Activated naive CD8-positive, alpha-beta T cell treated with anti-CD3 and anti-CD28 coated beads, Interleukin-2, amount 50 U/mL, for 24 hours (primary cell): Measurements from ENCODE around the gene SRP72.
A peak's percentile ranks its signal among the peaks of the same experiment; 100 is the strongest.

Source experiments
- ATAC-seq: fragments of 150-1000 bp; cut with Tn5 transposase; one replicate; pipeline ENCODE4 v1.10.0; 2021
- DNase-seq: peaks from one replicate; pipeline ENCODE4 v3.0.0; 2021
- H3K27ac Mint-ChIP-seq: one replicate; pipeline ENCODE4 v1.8.0; 2021; ENCODE audit warnings: mild to moderate bottlenecking, mixed read lengths
- H3K27me3 Mint-ChIP-seq: one replicate; pipeline ENCODE4 v1.8.0; 2021; ENCODE audit warnings: mixed read lengths
- H3K36me3 Mint-ChIP-seq: one replicate; pipeline ENCODE4 v1.8.0; 2021; ENCODE audit warnings: low read depth, mixed read lengths
- H3K4me1 Mint-ChIP-seq: one replicate; pipeline ENCODE4 v1.8.0; 2021; ENCODE audit warnings: mixed read lengths
- H3K4me3 Mint-ChIP-seq: one replicate; pipeline ENCODE4 v1.8.0; 2021; ENCODE audit warnings: mild to moderate bottlenecking, moderate library complexity, mixed read lengths
- H3K9me3 Mint-ChIP-seq: one replicate; pipeline ENCODE4 v1.8.0; 2021; ENCODE audit warnings: mixed read lengths

SRP72 gene, protein sequence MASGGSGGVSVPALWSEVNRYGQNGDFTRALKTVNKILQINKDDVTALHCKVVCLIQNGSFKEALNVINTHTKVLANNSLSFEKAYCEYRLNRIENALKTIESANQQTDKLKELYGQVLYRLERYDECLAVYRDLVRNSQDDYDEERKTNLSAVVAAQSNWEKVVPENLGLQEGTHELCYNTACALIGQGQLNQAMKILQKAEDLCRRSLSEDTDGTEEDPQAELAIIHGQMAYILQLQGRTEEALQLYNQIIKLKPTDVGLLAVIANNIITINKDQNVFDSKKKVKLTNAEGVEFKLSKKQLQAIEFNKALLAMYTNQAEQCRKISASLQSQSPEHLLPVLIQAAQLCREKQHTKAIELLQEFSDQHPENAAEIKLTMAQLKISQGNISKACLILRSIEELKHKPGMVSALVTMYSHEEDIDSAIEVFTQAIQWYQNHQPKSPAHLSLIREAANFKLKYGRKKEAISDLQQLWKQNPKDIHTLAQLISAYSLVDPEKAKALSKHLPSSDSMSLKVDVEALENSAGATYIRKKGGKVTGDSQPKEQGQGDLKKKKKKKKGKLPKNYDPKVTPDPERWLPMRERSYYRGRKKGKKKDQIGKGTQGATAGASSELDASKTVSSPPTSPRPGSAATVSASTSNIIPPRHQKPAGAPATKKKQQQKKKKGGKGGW

DNA sequence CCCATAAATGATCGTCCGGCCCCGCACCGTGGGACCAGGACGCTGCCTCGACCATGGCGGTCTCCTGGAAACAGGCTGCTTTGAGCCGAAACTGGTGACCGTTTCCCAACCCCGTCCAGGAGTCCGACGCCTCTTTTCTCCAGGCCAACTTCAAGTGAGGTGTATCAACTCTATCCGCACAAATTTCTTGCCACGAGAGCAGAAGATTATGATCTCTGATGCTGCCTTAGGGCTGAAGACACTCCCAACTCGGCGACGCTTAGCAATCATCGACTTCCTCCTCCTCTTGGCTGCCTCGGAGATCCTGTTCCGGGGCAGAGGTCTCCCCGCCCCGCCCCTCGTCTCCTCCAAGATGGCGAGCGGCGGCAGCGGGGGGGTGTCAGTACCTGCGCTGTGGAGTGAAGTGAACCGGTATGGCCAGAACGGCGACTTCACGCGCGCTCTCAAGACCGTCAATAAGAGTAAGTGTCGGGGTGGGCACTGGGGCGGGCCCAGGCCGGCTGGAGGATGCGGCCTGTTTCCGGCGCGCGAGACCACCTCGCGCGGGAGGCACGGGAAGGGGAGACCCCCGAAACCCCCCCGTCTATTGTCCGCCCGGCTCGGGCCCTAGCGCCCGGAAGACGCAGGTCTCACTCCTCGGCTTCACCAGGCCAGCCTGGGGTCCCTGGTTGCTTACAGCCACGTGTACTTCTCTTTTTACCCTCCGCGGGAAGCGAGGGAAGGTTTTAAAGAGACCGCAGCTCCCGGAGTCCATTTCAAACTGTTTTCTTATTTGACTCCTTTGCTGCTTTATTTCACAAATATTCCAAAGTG lies at the start of gene SRP72:
SRP72 (plus strand) TSS at position 334 of the 813 bp plus-strand sequence; CDS start at position 353, 19 bp downstream.
- ATAC-seq (peak; percentile 87), DNase-seq (peak; percentile 88)
- Mint-ChIP-seq H3K27me3 (no peaks in the 10 kb centered on the region), H3K4me1 (peaks cover 52% of the 10 kb centered on the region), H3K27ac (peak within 1 kb of the TSS; percentile 100), H3K36me3 (peaks cover 58% of the 10 kb centered on the region), H3K4me3 (peak within 1 kb of the TSS; percentile 100), H3K9me3 (no peaks in the 10 kb centered on the region)

DNA sequence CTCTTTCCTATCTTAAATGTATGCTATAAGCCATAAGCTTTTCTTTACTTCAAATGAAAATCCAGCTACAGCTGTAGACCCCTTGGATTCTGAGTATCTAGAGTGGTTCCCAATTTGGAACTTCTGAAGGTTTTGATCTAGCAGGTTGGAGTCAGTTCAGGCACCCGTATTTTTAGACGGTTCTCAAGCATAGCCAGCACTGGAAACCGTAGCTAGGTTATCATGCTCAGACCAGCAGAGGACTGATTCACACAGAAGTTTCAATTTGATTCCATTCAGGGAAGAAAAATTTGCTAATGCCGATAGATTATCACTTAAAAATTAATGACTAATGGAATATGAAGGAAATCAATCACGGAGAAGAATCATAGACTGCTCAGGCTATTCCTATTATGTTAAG lies 43.2 kb upstream of the SRP72 start:
- no peak overlapping the region for H3K27ac Mint-ChIP-seq
- no peak overlapping the region for H3K4me3 Mint-ChIP-seq
- DNase-seq (no peak), ATAC-seq (no peak)
- H3K27me3 Mint-ChIP-seq: no peaks in the 10 kb centered on the region
- H3K36me3 Mint-ChIP-seq: peaks cover 12% of the 10 kb centered on the region
- no peaks in the 10 kb centered on the region for H3K9me3 Mint-ChIP-seq
- H3K4me1 Mint-ChIP-seq: peaks cover 32% of the 10 kb centered on the region

DNA sequence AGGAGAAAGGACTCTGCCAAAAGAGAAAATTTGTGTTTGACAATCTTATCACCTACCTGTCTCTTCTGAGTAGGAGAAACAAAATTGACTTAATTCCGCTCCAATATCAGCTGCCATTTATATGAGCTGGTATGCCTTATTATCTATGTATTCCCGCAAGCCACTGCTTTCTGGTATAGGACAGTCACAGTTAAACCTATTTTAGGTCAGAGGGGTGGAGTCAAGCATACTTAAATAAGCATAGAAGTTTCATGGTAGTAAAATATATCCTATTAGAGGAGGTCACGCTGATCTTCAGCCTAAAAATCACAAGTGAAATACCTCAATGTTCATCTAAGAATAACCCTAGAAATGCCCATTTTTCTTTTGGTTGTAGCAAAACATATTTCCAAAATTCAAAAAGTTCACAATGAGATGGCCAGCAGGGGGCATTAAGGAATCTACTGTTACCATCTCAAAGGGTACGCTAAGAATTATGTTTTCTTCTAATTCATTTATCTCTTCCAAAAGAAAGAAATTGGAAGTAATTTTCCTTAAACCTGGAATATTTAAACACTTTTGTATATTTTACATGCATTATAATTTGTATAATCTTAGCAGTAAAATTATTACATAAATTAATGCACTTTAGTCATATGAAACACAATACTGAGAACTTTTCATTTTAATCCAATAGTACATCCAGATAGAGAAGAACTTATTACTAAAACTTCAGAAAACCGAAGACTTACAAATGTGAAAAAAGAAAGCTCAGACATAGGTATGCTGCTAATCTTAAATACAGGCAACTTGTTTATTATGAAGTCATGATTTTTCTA lies 42.5 kb upstream of the SRP72 start:
- no peaks in the 10 kb centered on the region for H3K9me3 Mint-ChIP-seq
- peaks cover 39% of the 10 kb centered on the region for H3K4me1 Mint-ChIP-seq
- DNase-seq: peak; percentile 25
- no peak for ATAC-seq
- no peak overlapping the region for H3K4me3 Mint-ChIP-seq
- H3K36me3 Mint-ChIP-seq: peaks cover 12% of the 10 kb centered on the region
- no peak overlapping the region for H3K27ac Mint-ChIP-seq
- no peaks in the 10 kb centered on the region for H3K27me3 Mint-ChIP-seq

GRCh38 chr4:56425518-56425917 lies 41.9 kb upstream of the SRP72 start:
- Mint-ChIP-seq H3K27me3 (no peaks in the 10 kb centered on the region), H3K27ac (no peak overlapping the region), H3K4me1 (peaks cover 40% of the 10 kb centered on the region), H3K4me3 (no peak overlapping the region), H3K36me3 (peaks cover 12% of the 10 kb centered on the region), H3K9me3 (no peaks in the 10 kb centered on the region)
- ATAC-seq (no peak), DNase-seq (no peak)

DNA sequence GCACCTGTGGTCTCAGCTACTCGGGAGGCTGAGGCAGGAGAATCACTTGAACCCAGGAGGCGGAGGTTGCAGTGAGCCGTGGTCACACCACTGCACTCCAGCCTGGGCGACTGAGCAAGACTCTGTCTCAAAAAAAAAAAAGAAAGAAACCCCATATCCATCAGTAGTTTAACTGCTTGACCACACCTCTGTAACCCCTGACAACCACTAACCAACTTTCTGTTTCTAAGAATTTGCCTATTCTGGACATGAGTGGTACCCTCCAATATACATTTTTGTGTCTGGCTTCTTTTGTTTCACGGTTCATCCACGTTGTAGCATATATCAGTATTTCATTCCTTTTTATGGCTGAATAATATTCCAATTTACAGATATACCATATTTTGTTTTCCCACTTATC lies 41.1 kb upstream of the SRP72 start:
- no peaks in the 10 kb centered on the region for H3K9me3 Mint-ChIP-seq
- H3K36me3 Mint-ChIP-seq: peaks cover 16% of the 10 kb centered on the region
- DNase-seq: no peak

DNA sequence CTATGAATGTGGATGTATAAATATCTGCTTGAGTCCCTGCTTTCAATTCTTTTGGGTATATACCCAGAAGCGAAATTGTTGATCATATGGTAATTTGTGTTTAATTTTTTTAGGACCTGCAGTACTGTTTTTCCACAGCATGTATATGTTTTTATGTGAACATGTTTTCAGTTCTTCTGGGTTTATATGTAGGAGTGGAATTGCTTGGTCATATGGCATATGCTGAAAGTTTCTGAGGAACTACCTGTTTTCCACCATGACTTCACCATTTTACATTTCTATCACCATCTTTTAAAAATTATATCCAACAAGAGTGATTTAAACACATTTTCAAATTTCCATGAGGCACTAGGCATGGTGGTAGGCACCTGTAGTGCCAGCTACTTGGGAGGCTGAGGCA lies 40.2 kb upstream of the SRP72 start:
- Mint-ChIP-seq H3K36me3 (peaks cover 24% of the 10 kb centered on the region), H3K9me3 (no peaks in the 10 kb centered on the region), H3K4me1 (peaks cover 54% of the 10 kb centered on the region), H3K4me3 (no peak overlapping the region), H3K27ac (no peak overlapping the region), H3K27me3 (no peaks in the 10 kb centered on the region)
- DNase-seq (no peak), ATAC-seq (no peak)

More for the DNA sequence above, 41.1 kb upstream of the SRP72 start:
- no peak for ATAC-seq
- H3K27me3 Mint-ChIP-seq: no peaks in the 10 kb centered on the region
- no peak overlapping the region for H3K27ac Mint-ChIP-seq
- peaks cover 45% of the 10 kb centered on the region for H3K4me1 Mint-ChIP-seq
- no peak overlapping the region for H3K4me3 Mint-ChIP-seq

GRCh38 chr4:56430203-56430602 lies 37.2 kb upstream of the SRP72 start:
- Mint-ChIP-seq H3K27me3 (no peaks in the 10 kb centered on the region), H3K27ac (no peak overlapping the region), H3K4me3 (no peak overlapping the region), H3K9me3 (no peaks in the 10 kb centered on the region), H3K4me1 (peaks cover 70% of the 10 kb centered on the region), H3K36me3 (peaks cover 36% of the 10 kb centered on the region)
- ATAC-seq (no peak), DNase-seq (no peak)

GRCh38 chr4:56433280-56433679 lies 34.1 kb upstream of the SRP72 start:
- H3K9me3 Mint-ChIP-seq: no peaks in the 10 kb centered on the region
- peaks cover 41% of the 10 kb centered on the region for H3K36me3 Mint-ChIP-seq
- H3K27me3 Mint-ChIP-seq: no peaks in the 10 kb centered on the region
- peaks cover 56% of the 10 kb centered on the region for H3K4me1 Mint-ChIP-seq
- peak overlapping the region; percentile 98 for H3K4me3 Mint-ChIP-seq
- DNase-seq (no peak), ATAC-seq (no peak)
- no peak overlapping the region for H3K27ac Mint-ChIP-seq

GRCh38 chr4:56434599-56435139 lies 32.7 kb upstream of the SRP72 start:
- Mint-ChIP-seq H3K4me1 (peaks cover 56% of the 10 kb centered on the region), H3K27me3 (no peaks in the 10 kb centered on the region), H3K36me3 (peaks cover 47% of the 10 kb centered on the region), H3K27ac (peak overlapping the region; percentile 99), H3K4me3 (peak overlapping the region; percentile 98), H3K9me3 (no peaks in the 10 kb centered on the region)
- DNase-seq (peak; percentile 53), ATAC-seq (peak; percentile 4)

DNA sequence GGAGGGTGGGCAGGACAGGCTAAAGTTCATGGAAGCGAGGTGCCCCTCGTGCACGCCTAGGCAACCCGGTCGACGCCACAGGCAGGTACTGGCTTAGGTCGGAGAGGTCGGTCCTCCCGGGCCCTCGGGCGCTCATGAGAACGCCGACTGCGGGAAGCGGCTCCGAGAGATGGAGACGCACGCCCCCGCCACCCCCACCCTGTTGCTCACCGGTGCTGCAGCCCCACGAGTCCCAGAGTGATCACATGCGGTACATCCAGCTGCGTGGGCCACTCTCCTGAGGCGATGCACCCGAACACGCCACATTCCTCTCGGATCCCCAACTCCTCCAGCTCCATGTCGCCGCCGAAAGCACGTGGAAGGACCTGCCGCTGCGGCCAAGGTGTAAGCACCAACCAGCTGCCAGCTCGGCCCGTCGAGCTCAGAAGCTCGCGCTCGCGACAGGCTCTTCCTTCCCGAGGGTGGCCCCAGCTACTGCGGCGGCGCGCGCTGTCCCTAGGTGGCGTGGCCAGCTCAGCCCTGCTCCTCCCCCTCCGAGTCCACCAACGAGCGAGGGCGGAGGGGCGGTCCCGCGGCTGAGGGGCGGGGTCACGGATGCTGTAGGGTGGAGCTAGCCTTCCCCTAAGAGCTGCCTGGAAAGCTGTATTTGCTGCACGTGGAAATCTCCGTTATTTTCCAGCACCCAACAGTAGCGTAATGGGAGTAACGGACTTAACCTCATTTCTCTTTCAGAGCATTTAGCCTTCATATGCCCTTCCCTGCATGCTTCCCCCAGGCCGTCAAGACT lies 32.1 kb upstream of the SRP72 start, which contains the start of gene PPAT:
PPAT (minus strand) TSS at position 476 of the 787 bp plus-strand sequence; CDS start at position 338, 138 bp downstream.
- Mint-ChIP-seq H3K27ac (peak within 1 kb of the TSS; percentile 99), H3K4me3 (peak within 1 kb of the TSS; percentile 98), H3K4me1 (peaks cover 58% of the 10 kb centered on the region), H3K9me3 (no peaks in the 10 kb centered on the region), H3K36me3 (peaks cover 52% of the 10 kb centered on the region), H3K27me3 (no peaks in the 10 kb centered on the region)
- ATAC-seq: peak; percentile 79
- peak; percentile 99 for DNase-seq

DNA sequence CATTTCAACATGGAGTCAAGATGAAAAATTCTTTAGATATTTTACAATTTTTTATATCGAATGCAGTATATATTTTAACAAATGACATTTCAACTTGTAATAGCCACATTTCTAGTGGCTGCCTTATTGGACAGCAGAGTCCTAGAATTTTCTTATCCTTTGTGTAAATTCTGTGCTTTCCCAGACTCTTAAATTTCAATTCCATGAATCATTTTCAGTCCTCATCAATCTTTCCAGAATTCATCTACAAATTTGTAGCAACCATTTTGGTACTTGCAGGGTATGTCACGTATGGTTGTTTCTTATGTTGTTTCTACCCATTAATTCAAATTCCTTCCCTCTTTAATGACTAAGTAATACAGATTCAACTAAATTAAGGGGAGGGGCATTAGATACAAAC lies 28.7 kb upstream of the SRP72 start:
- Mint-ChIP-seq H3K4me3 (peak overlapping the region; percentile 98), H3K36me3 (peaks cover 64% of the 10 kb centered on the region)

DNA sequence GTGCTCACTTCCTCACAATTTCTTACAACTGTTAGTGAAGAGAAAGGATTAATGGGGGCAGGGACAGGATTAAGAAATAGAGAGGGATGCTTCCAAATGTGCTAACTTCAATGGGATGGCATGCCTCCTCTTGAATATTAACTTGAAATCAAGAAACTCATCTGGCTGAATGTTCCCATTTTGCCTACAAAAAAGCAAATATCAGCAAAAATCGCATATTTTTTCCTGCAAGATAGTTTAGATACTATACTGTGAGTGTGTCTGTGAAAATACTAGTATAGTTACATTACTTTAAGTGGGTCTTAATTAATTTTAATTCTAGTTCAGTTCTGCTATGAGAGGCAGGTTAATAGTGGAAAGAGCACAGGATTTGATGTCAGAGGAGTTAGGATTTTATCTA lies 26.4 kb upstream of the SRP72 start:
- no peaks in the 10 kb centered on the region for H3K9me3 Mint-ChIP-seq
- H3K36me3 Mint-ChIP-seq: peaks cover 73% of the 10 kb centered on the region
- H3K4me3 Mint-ChIP-seq: peak overlapping the region; percentile 98
- peaks cover 56% of the 10 kb centered on the region for H3K4me1 Mint-ChIP-seq
- no peak for ATAC-seq
- no peaks in the 10 kb centered on the region for H3K27me3 Mint-ChIP-seq
- H3K27ac Mint-ChIP-seq: no peak overlapping the region
- DNase-seq: no peak

More for the DNA sequence above, 28.7 kb upstream of the SRP72 start:
- peaks cover 51% of the 10 kb centered on the region for H3K4me1 Mint-ChIP-seq
- H3K9me3 Mint-ChIP-seq: no peaks in the 10 kb centered on the region
- no peaks in the 10 kb centered on the region for H3K27me3 Mint-ChIP-seq
- no peak overlapping the region for H3K27ac Mint-ChIP-seq
- DNase-seq: no peak
- no peak for ATAC-seq

DNA sequence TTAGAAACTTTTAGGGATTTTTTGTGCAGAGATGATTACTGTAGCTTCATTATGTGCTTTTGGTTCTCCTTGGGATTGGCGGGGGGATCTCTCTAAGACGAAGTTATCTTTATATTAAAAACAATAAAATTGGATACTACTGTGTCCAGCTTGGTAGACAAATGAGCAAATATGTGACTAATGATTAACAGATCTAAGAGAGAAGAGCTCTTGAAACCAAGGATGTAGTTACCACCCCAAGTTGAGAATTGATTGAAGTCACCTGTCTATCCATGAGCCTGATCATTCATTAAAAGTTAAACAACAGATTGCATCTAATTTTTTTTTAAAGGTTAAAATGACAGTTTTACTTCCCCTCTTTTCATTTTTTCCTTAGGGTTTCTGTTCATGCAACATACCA lies 22.7 kb upstream of the SRP72 start:
- Mint-ChIP-seq H3K4me3 (no peak overlapping the region), H3K27ac (peak overlapping the region; percentile 27), H3K9me3 (no peaks in the 10 kb centered on the region), H3K4me1 (peaks cover 41% of the 10 kb centered on the region), H3K36me3 (peaks cover 85% of the 10 kb centered on the region), H3K27me3 (no peaks in the 10 kb centered on the region)
- DNase-seq (no peak), ATAC-seq (no peak)
